IMR-90 (cell line): ENCODE results near the gene ARHGAP11A. TPM values are rescaled to one million over a fixed set of nuclear protein-coding genes. Genes with fewer than 3 reads are reported as not detected.

Experiments used
- ATAC-seq: fragments of 200-7000 bp; cut with Tn5 transposase; 2 replicates; pipeline ENCODE4 v1.9.1; 2020; ENCODE audit warnings: low read depth, mild to moderate bottlenecking, moderate library complexity
- BruUV-seq: library from RNA; stranded (reverse); fragments of 400-500 nt; replicated peaks from 2 replicates; lab custom pipeline; 2021; lab: Mats Ljungman, UMichigan
- CTCF ChIA-PET: fragments of 300-600 bp; formaldehyde crosslinking; extraction: SDS; loops from one replicate; lab custom pipeline; 2021; ENCODE audit warnings: antibody characterized with exemption; lab: Yijun Ruan, JAX
- POLR2A ChIA-PET: fragments of 300-600 bp; sonication (Branson Sonifier 250); formaldehyde crosslinking; loops from one replicate; lab custom pipeline; 2022; ENCODE audit warnings: antibody characterized with exemption; ENCODE audit not compliant: unreplicated experiment; lab: Charles Lee
- DNase-seq: peaks from one replicate; pipeline ENCODE4 v3.0.0; 2013
- H2AFZ ChIP-seq: replicated peaks from 2 replicates; pipeline ENCODE3; 2013; ENCODE audit warnings: low read length, mild to moderate bottlenecking; ENCODE audit not compliant: poor library complexity
- H2AK5ac ChIP-seq: 2 replicates; pipeline ENCODE4 v1.6.1; 2013; ENCODE audit warnings: low read depth, low read length, inconsistent platforms
- H2AK9ac ChIP-seq: replicated peaks from 2 replicates; pipeline ENCODE3; 2013; ENCODE audit warnings: mild to moderate bottlenecking, low read depth, low read length, moderate library complexity; ENCODE audit not compliant: poor library complexity
- H2BK120ac ChIP-seq: 2 replicates; pipeline ENCODE4 v1.6.1; 2013; ENCODE audit warnings: low read depth, low read length, inconsistent platforms
- H2BK15ac ChIP-seq: 3 replicates; pipeline ENCODE4 v1.6.1; 2013; ENCODE audit warnings: low read depth, low read length, inconsistent platforms
- H2BK20ac ChIP-seq: 2 replicates; pipeline ENCODE4 v1.6.1; 2013; ENCODE audit warnings: low read depth, mild to moderate bottlenecking, inconsistent platforms, low read length, moderate library complexity
- H2BK5ac ChIP-seq: 2 replicates; pipeline ENCODE4 v1.6.1; 2013; ENCODE audit warnings: mild to moderate bottlenecking, low read depth, low read length, inconsistent platforms; ENCODE audit not compliant: poor library complexity, severe bottlenecking
- H3K14ac ChIP-seq: replicated peaks from 2 replicates; pipeline ENCODE4 v1.6.1; 2013; ENCODE audit warnings: low read depth, low read length, inconsistent platforms
- H3K18ac ChIP-seq: 2 replicates; pipeline ENCODE4 v1.6.1; 2013; ENCODE audit warnings: low read depth, low read length, control low read depth
- H3K23ac ChIP-seq: 2 replicates; pipeline ENCODE4 v1.6.1; 2013; ENCODE audit warnings: low read depth, low read length, inconsistent platforms
- H3K27ac ChIP-seq: 2 replicates; pipeline ENCODE4 v1.5.1; 2013; ENCODE audit warnings: mild to moderate bottlenecking, control low read depth, low read length; ENCODE audit not compliant: insufficient read depth
- H3K27me3 ChIP-seq: 2 replicates; pipeline ENCODE4 v1.6.1; 2013; ENCODE audit warnings: low read length; ENCODE audit not compliant: control insufficient read depth, insufficient read depth
- H3K36me3 ChIP-seq: 2 replicates; pipeline ENCODE4 v1.6.1; 2013; ENCODE audit warnings: low read length, mixed read lengths; ENCODE audit not compliant: control insufficient read depth, insufficient read depth
- H3K4ac ChIP-seq: 2 replicates; pipeline ENCODE4 v1.6.1; 2013; ENCODE audit warnings: low read depth, low read length, inconsistent platforms
- H3K4me1 ChIP-seq: 2 replicates; pipeline ENCODE4 v1.6.1; 2013; ENCODE audit warnings: low read length, mixed read lengths; ENCODE audit not compliant: control insufficient read depth, insufficient read depth
- H3K4me2 ChIP-seq: 2 replicates; pipeline ENCODE4 v1.6.1; 2013; ENCODE audit warnings: low read depth, mild to moderate bottlenecking, control low read depth, low read length, moderate library complexity
- H3K4me3 ChIP-seq: 2 replicates; pipeline ENCODE4 v1.5.1; 2013; ENCODE audit warnings: low read depth, mild to moderate bottlenecking, control low read depth, low read length, moderate library complexity; ENCODE audit not compliant: insufficient read depth
- H3K56ac ChIP-seq: 2 replicates; pipeline ENCODE4 v1.6.1; 2013; ENCODE audit warnings: low read length, inconsistent platforms; ENCODE audit not compliant: insufficient read depth; ENCODE audit errors: extremely low read depth
- H3K79me1 ChIP-seq, 2 experiments: 2 replicates each; pipeline ENCODE4 v1.6.1; 2013; ENCODE audit warnings: low read length in 2 of 2, inconsistent platforms in 1 of 2, low read depth in 1 of 2
- H3K9ac ChIP-seq: 2 replicates; pipeline ENCODE4 v1.6.1; 2013; ENCODE audit warnings: low read depth, low read length, control low read depth
- H3K9me1 ChIP-seq: 2 replicates; pipeline ENCODE4 v1.6.1; 2013; ENCODE audit warnings: low read length, inconsistent platforms; ENCODE audit not compliant: insufficient read depth
- H3K9me3 ChIP-seq: 2 replicates; pipeline ENCODE4 v1.6.1; 2013; ENCODE audit warnings: low read length; ENCODE audit not compliant: control insufficient read depth, insufficient read depth
- H4K20me1 ChIP-seq: 2 replicates; pipeline ENCODE4 v1.6.1; 2013; ENCODE audit warnings: low read length, inconsistent platforms; ENCODE audit not compliant: insufficient read depth
- H4K5ac ChIP-seq: 2 replicates; pipeline ENCODE4 v1.6.1; 2013; ENCODE audit warnings: mild to moderate bottlenecking, low read depth, low read length, control low read depth
- H4K8ac ChIP-seq, 2 experiments: 2 replicates each; pipeline ENCODE4 v1.6.1; 2013; ENCODE audit warnings: low read depth in 2 of 2, low read length in 2 of 2, control low read depth in 1 of 2, inconsistent platforms in 1 of 2
- H4K91ac ChIP-seq: 2 replicates; pipeline ENCODE4 v1.6.1; 2013; ENCODE audit warnings: low read depth, low read length, inconsistent platforms; ENCODE audit not compliant: insufficient read depth
- BHLHE40 ChIP-seq: fragments of 150-350 bp; IDR thresholded peaks from 2 replicates; pipeline ENCODE4 v1.6.1; 2016; ENCODE audit warnings: mild to moderate bottlenecking, low read depth, low read length
- CHD1 ChIP-seq: IDR thresholded peaks from 2 replicates; pipeline ENCODE4 v1.6.1; 2012; ENCODE audit warnings: low read depth, low read length, improper control_type of control experiment
- FOS ChIP-seq: fragments of 150-350 bp; IDR thresholded peaks from 2 replicates; pipeline ENCODE4 v1.6.1; 2016; ENCODE audit warnings: low read depth, low read length
- MAFK ChIP-seq: IDR thresholded peaks from 2 replicates; pipeline ENCODE4 v1.6.1; 2012; ENCODE audit warnings: low read depth, low read length, improper control_type of control experiment
- NFE2L2 ChIP-seq: fragments of 150-350 bp; IDR thresholded peaks from 2 replicates; pipeline ENCODE4 v1.6.1; 2016; ENCODE audit warnings: low read depth, mild to moderate bottlenecking, low read length
- POLR2A ChIP-seq: IDR thresholded peaks from 2 replicates; pipeline ENCODE4 v1.6.1; 2012; ENCODE audit warnings: mild to moderate bottlenecking, low read depth, low read length
- RAD21 ChIP-seq: IDR thresholded peaks from 2 replicates; pipeline ENCODE4 v1.6.1; 2012; ENCODE audit warnings: low read length, improper control_type of control experiment
- SMC3 ChIP-seq: fragments of 150-350 bp; IDR thresholded peaks from 2 replicates; pipeline ENCODE4 v1.6.1; 2016; ENCODE audit warnings: low read depth, mild to moderate bottlenecking, antibody characterized with exemption, low read length, moderate library complexity
- WGBS, 2 experiments: methylation state at CpG; one replicate each; pipeline versions ENCODE4 v1.1.5 to v1.1.7; 2013; ENCODE audit warnings: missing lambda C conversion rate in 2 of 2; ENCODE audit not compliant: insufficient read length in 1 of 2; ENCODE audit errors: extremely low coverage in 2 of 2; 5-methylcytosine and 5-hydroxymethylcytosine counted together
- dilution Hi-C: fragments of 300-500 bp; cut with HindIII; formaldehyde crosslinking; loops from one replicate; pipeline ENCODE4 v1.14.3; 2018; ENCODE audit warnings: low sequenced_read_pairs; ENCODE audit not compliant: unreplicated experiment
- in situ Hi-C: fragments of 300-500 bp; cut with MboI; formaldehyde crosslinking; loops from 3 replicates; pipeline ENCODE4 v1.14.3; 2019; ENCODE audit warnings: low sequenced_read_pairs, inconsistent platforms, mixed read lengths
- intact Hi-C: fragments of 100-400 bp; cut with micrococcal nuclease; formaldehyde crosslinking; loops from 2 replicates; pipeline ENCODE4 v1.10.0; 2022
- polyA plus RNA-seq, 3 experiments: library from polyadenylated mRNA; depleted of rRNA; stranded (reverse); fragments of >200 nt; gene quantifications; 2 replicates each; pipeline ENCODE4 v1.2.3, GENCODE V29; 2012; ENCODE audit warnings: low replicate concordance in 1 of 3
- total RNA-seq: library from RNA; depleted of rRNA; stranded (reverse); fragments of >200 nt; gene quantifications from 2 replicates; pipeline ENCODE4 v1.2.3, GENCODE V29; 2012
- TF ChIP-seq, protein P1 (sequence below): fragments of 150-350 bp; IDR thresholded peaks from 2 replicates; pipeline ENCODE4 v1.6.1; 2017; ENCODE audit warnings: mild to moderate bottlenecking, antibody characterized with exemption, low read length, low read depth

The ARHGAP11A gene
- total and polyA plus RNA-seq, 2 of the 4 experiments (the other 2 are of a cell fraction), result 9.9 to 29.0 TPM

DNA sequence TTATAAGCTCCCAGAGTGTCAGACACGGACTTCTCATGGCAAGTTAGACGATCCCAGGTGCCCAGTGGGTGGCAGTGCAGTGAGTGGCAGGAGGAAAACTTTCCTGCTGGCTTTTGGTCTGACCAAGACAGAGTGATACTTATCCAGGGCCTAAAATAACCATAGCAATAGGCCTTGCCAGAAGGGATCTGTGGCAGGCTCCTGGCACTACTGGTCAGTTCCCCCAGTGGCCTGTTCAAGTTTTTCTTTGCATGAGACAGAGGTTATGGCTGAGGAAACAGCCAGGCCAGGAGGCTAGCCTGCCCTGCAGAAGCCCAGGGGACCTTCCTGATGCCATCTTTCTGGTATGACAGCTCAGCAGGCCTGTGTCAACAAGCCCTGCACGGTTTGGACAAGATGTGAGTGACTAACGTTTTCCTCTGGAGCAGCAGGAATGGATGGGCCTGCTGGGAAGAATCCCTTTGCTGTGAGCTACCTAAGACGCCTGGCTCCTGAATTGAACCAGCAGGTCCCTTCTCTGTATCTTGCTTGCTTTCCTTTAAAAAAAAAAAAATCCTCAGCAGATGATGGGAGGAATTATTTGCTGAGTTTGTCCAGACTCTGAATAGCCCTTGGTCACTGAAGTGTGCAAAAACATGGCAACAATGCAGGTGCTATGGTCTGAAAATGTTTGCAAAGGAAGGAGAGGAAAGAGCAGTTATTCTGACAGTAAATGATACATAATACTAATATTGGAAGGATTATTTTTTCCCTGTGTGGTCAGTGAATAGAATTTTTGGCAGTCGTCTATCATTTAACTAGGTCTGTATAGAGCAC lies 44.2 kb downstream of the ARHGAP11A start:
- ATAC-seq, result peak; percentile 87
- peaks cover 10% of the 10 kb centered on the region for H3K9me1 ChIP-seq
- H3K27ac ChIP-seq, result peak overlapping the region; percentile 38; the same call in 1 of the 2 replicates
- peak overlapping the region; percentile 58; the same call in 1 of the 2 replicates for H3K56ac ChIP-seq
- H3K4me1 ChIP-seq, result peaks cover 5% of the 10 kb centered on the region
- no TSS peak for BruUV-seq
- peak overlapping the region; percentile 55; the same call in 1 of the 3 replicates for H2BK15ac ChIP-seq
- dilution Hi-C loops, result no loop called here
- intact Hi-C loops, result loop anchor here (5.0 kb wide), 1 partner anchor 183 kb away; no protein-coding TSS in a partner anchor
- H3K36me3 ChIP-seq, result no peaks in the 10 kb centered on the region
- H3K9me3 ChIP-seq, result no peaks in the 10 kb centered on the region
- H4K20me1 ChIP-seq, result no peaks in the 10 kb centered on the region
- H2BK5ac ChIP-seq, result peak overlapping the region; percentile 28
- ChIA-PET CTCF (interaction anchor here (0.8 to 1.8 kb wide), 6 partner anchors 11 to 337 kb away, joined by 3 to 8 read pairs (median 4); no protein-coding TSS in a partner anchor), POLR2A (no interaction called here)
- peak overlapping the region; percentile 0; the same call in 1 of the 2 replicates for H4K5ac ChIP-seq
- H2AK5ac ChIP-seq, result peak overlapping the region; percentile 98
- H3K23ac ChIP-seq, result no peak overlapping the region
- no peak overlapping the region for H3K4me2 ChIP-seq
- H2AK9ac ChIP-seq, result peak overlapping the region; percentile 11
- H3K4ac ChIP-seq, result peak overlapping the region; percentile 87
- no peaks in the 10 kb centered on the region for H3K27me3 ChIP-seq
- peak; percentile 86 for DNase-seq
- peak overlapping the region; percentile 91 for H2BK120ac ChIP-seq
- in situ Hi-C loops, result loop anchor here (5.0 to 10.0 kb wide), 2 partner anchors 55 to 333 kb away; partner anchors contain the start of gene GREM1
- no peak overlapping the region for H3K9ac ChIP-seq
- H3K4me3 ChIP-seq, result no peak overlapping the region
- H2AFZ ChIP-seq, result peak overlapping the region; percentile 58
- peak overlapping the region; percentile 42 to 77 for H4K8ac ChIP-seq
- H3K14ac ChIP-seq, result peak overlapping the region; percentile 74; the same call in 1 of the 2 replicates
- peak overlapping the region; percentile 19; the same call in 1 of the 2 replicates for H3K18ac ChIP-seq
- TF ChIP-seq CHD1, result no peak
- peak; percentile 50; the same call in 1 of the 2 replicates for TF ChIP-seq FOS
- TF ChIP-seq, protein P1, sequence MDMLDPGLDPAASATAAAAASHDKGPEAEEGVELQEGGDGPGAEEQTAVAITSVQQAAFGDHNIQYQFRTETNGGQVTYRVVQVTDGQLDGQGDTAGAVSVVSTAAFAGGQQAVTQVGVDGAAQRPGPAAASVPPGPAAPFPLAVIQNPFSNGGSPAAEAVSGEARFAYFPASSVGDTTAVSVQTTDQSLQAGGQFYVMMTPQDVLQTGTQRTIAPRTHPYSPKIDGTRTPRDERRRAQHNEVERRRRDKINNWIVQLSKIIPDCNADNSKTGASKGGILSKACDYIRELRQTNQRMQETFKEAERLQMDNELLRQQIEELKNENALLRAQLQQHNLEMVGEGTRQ, result no peak
- 0 out of 2 replicates have a peak, but pooled peaks have one; percentile 12 for TF ChIP-seq RAD21
- TF ChIP-seq SMC3, result no peak
- no peak for TF ChIP-seq NFE2L2
- peak; percentile 89 for TF ChIP-seq BHLHE40
- TF ChIP-seq MAFK, result peak; percentile 27; the same call in 1 of the 2 replicates
- no peak for TF ChIP-seq POLR2A
- H4K91ac ChIP-seq, result peak overlapping the region; percentile 69
- WGBS, 2 experiments, result 5% methylated on average over 2 of the region's 6 CpGs; no CpG with 5 or more reads in 1 of the 2 experiments
- H2BK20ac ChIP-seq, result peak overlapping the region; percentile 54; the same call in 1 of the 2 replicates
- peaks cover 14 to 35% of the 10 kb centered on the region in 2 experiments for H3K79me1 ChIP-seq
